ENCODE results near the gene WDR48.
A peak's percentile ranks its signal among the peaks of the same experiment; 100 is the strongest.

Gene WDR48

GRCh38 chr3:39124876-39125840 is 73.3 kb downstream of the WDR48 start:
- DNase-seq, result peak; percentile 35

GRCh38 chr3:39125841-39126500 is 74.2 kb downstream of the WDR48 start:
- peak; percentile 30 for DNase-seq

GRCh38 chr3:39126532-39127071 is 74.8 kb downstream of the WDR48 start:
- peak; percentile 51 for DNase-seq

- DNase-seq, result no peak
Observed at GRCh38 chr3:39127269-39127907, 75.6 kb downstream of the WDR48 start.

GRCh38 chr3:39127908-39128304 is 76.1 kb downstream of the WDR48 start:
- DNase-seq, result no peak

- no peak for DNase-seq
Observed at GRCh38 chr3:39128951-39129350, 77.1 kb downstream of the WDR48 start.

- DNase-seq, result no peak
Observed at GRCh38 chr3:39130026-39130425, 78.2 kb downstream of the WDR48 start.

- no peak for DNase-seq
Observed at GRCh38 chr3:39130693-39131265, 79.0 kb downstream of the WDR48 start.

GRCh38 chr3:39132096-39133092 is 80.6 kb downstream of the WDR48 start:
- no peak for DNase-seq

- no peak for DNase-seq
Observed at GRCh38 chr3:39133093-39133490, 81.3 kb downstream of the WDR48 start.

- DNase-seq, result no peak
Observed at GRCh38 chr3:39133822-39134221, 82.0 kb downstream of the WDR48 start.

- DNase-seq, result no peak
Observed at GRCh38 chr3:39134305-39134704, 82.5 kb downstream of the WDR48 start.

- DNase-seq, result no peak
Observed at GRCh38 chr3:39135170-39135805, 83.5 kb downstream of the WDR48 start.

- no peak for DNase-seq
Observed at GRCh38 chr3:39136533-39137434, 85.0 kb downstream of the WDR48 start.

- DNase-seq, result no peak
Observed at GRCh38 chr3:39137435-39137936, 85.7 kb downstream of the WDR48 start.

GRCh38 chr3:39137991-39138803 is 86.4 kb downstream of the WDR48 start:
- no peak for DNase-seq

GRCh38 chr3:39138804-39139415 is 87.1 kb downstream of the WDR48 start:
- no peak for DNase-seq

- no peak for DNase-seq
Observed at GRCh38 chr3:39139442-39139841, 87.6 kb downstream of the WDR48 start.

Measured in HCEC 1CT (cell line).